H1 (cell line): Measurements from ENCODE around the gene ANO2. TPM values are rescaled to one million over a fixed set of nuclear protein-coding genes. Genes with fewer than 3 reads are reported as not detected.

Experiments used
- GABPA ChIP-seq: IDR thresholded peaks from 2 replicates; pipeline ENCODE4 v1.6.1; 2011; ENCODE audit warnings: mild to moderate bottlenecking, low read length, moderate library complexity, borderline replicate concordance; ENCODE audit not compliant: insufficient read depth
- SIX5 ChIP-seq: IDR thresholded peaks from 2 replicates; pipeline ENCODE4 v1.6.1; 2011; ENCODE audit warnings: mild to moderate bottlenecking, low read depth, low read length
- SP1 ChIP-seq: IDR thresholded peaks from 2 replicates; pipeline ENCODE4 v1.6.1; 2011; ENCODE audit warnings: low read depth, low read length
- polyA plus RNA-seq, 7 experiments: library from polyadenylated mRNA; depleted of rRNA in 3 of 7; stranded (reverse) in 5 of 7; unstranded in 2 of 7; fragments of >200 nt in 5 of 7; fragments of 200-250 nt in 2 of 7; gene quantifications; 1 replicate in 5 of 7; 2 replicates in 1 of 7; 4 replicates in 1 of 7; pipeline versions ENCODE4 v1.2.1 to v1.2.3, GENCODE V29; 2011 to 2013; ENCODE audit warnings: missing spikeins in 2 of 7, mixed read lengths in 2 of 7
- total RNA-seq: library from RNA; stranded (reverse); fragmentation: NEBNext Ultra II Directional; extraction: Animal tissue kit (Norgen Biotek cat#: 25700); gene quantifications from 2 replicates; pipeline ENCODE4 v1.2.1, GENCODE V29; 2021
- TF ChIP-seq, protein P1 (sequence below): fragments of 300-600 bp; sonication (generic); IDR thresholded peaks from 2 replicates; pipeline ENCODE4 v1.7.1; 2012; ENCODE audit warnings: low read length, moderate library complexity, mild to moderate bottlenecking, inconsistent platforms; ENCODE audit not compliant: insufficient replicate concordance

Gene ANO2
- total and polyA plus RNA-seq, 2 of the 8 experiments (the other 6 are each of a cell fraction or from before 2014, with no cell fraction given) = 1.9 to 5.5 TPM

DNA sequence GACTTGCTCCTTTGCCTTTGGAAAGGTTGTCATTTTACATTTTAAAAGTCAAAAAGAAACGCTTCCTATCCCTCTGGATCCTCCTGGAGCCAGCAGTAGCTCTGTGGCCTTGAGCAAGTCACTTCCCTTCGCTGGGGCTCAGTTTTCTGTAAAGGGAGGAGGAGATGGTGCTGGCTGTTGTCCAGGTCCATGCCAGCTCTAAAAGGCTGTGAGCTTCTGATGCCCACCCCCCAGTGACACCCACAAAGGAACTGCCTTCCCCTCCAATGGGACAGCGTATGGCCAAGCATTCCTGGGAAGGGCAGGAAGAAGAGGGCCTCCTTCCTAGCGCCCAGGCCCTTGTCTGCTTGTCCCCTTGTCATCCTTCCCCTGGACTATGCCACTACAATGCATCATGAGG, 431.7 kb downstream of the ANO2 start (continued):
- TF ChIP-seq, protein P1, sequence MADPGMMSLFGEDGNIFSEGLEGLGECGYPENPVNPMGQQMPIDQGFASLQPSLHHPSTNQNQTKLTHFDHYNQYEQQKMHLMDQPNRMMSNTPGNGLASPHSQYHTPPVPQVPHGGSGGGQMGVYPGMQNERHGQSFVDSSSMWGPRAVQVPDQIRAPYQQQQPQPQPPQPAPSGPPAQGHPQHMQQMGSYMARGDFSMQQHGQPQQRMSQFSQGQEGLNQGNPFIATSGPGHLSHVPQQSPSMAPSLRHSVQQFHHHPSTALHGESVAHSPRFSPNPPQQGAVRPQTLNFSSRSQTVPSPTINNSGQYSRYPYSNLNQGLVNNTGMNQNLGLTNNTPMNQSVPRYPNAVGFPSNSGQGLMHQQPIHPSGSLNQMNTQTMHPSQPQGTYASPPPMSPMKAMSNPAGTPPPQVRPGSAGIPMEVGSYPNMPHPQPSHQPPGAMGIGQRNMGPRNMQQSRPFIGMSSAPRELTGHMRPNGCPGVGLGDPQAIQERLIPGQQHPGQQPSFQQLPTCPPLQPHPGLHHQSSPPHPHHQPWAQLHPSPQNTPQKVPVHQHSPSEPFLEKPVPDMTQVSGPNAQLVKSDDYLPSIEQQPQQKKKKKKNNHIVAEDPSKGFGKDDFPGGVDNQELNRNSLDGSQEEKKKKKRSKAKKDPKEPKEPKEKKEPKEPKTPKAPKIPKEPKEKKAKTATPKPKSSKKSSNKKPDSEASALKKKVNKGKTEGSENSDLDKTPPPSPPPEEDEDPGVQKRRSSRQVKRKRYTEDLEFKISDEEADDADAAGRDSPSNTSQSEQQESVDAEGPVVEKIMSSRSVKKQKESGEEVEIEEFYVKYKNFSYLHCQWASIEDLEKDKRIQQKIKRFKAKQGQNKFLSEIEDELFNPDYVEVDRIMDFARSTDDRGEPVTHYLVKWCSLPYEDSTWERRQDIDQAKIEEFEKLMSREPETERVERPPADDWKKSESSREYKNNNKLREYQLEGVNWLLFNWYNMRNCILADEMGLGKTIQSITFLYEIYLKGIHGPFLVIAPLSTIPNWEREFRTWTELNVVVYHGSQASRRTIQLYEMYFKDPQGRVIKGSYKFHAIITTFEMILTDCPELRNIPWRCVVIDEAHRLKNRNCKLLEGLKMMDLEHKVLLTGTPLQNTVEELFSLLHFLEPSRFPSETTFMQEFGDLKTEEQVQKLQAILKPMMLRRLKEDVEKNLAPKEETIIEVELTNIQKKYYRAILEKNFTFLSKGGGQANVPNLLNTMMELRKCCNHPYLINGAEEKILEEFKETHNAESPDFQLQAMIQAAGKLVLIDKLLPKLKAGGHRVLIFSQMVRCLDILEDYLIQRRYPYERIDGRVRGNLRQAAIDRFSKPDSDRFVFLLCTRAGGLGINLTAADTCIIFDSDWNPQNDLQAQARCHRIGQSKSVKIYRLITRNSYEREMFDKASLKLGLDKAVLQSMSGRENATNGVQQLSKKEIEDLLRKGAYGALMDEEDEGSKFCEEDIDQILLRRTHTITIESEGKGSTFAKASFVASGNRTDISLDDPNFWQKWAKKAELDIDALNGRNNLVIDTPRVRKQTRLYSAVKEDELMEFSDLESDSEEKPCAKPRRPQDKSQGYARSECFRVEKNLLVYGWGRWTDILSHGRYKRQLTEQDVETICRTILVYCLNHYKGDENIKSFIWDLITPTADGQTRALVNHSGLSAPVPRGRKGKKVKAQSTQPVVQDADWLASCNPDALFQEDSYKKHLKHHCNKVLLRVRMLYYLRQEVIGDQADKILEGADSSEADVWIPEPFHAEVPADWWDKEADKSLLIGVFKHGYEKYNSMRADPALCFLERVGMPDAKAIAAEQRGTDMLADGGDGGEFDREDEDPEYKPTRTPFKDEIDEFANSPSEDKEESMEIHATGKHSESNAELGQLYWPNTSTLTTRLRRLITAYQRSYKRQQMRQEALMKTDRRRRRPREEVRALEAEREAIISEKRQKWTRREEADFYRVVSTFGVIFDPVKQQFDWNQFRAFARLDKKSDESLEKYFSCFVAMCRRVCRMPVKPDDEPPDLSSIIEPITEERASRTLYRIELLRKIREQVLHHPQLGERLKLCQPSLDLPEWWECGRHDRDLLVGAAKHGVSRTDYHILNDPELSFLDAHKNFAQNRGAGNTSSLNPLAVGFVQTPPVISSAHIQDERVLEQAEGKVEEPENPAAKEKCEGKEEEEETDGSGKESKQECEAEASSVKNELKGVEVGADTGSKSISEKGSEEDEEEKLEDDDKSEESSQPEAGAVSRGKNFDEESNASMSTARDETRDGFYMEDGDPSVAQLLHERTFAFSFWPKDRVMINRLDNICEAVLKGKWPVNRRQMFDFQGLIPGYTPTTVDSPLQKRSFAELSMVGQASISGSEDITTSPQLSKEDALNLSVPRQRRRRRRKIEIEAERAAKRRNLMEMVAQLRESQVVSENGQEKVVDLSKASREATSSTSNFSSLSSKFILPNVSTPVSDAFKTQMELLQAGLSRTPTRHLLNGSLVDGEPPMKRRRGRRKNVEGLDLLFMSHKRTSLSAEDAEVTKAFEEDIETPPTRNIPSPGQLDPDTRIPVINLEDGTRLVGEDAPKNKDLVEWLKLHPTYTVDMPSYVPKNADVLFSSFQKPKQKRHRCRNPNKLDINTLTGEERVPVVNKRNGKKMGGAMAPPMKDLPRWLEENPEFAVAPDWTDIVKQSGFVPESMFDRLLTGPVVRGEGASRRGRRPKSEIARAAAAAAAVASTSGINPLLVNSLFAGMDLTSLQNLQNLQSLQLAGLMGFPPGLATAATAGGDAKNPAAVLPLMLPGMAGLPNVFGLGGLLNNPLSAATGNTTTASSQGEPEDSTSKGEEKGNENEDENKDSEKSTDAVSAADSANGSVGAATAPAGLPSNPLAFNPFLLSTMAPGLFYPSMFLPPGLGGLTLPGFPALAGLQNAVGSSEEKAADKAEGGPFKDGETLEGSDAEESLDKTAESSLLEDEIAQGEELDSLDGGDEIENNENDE = no peak
- TF ChIP-seq SIX5 (no peak), GABPA (no peak), SP1 (no peak)
